Stimulated activated effector memory CD8-positive, alpha-beta T cell treated with anti-CD3 and anti-CD28 coated beads, Interleukin-12 subunit alpha, Interleukin-12 subunit beta, amount 100 ng/mL, for 72 hours (primary cell): ENCODE measurements around the gene R3HDML.
"Not testable (repeated sequence)": the region's sequence is repeated elsewhere in the genome, so short reads cannot be mapped to it uniquely, and the experiment has no call there.

Experiments
- ATAC-seq: fragments of 150-1000 bp; cut with Tn5 transposase; 2 replicates; pipeline ENCODE4 v1.10.0; 2021
- DNase-seq, 2 donors: peaks; one replicate each; pipeline ENCODE4 v3.0.0; 2021 to 2022; ENCODE audit warnings: low spot score in 2 of 2
- H3K27ac Mint-ChIP-seq: one replicate; pipeline ENCODE4 v1.8.0; 2022; ENCODE audit warnings: mild to moderate bottlenecking, mixed read lengths
- H3K36me3 Mint-ChIP-seq: one replicate; pipeline ENCODE4 v1.8.0; 2022; ENCODE audit warnings: mild to moderate bottlenecking, mixed read lengths
- H3K4me1 Mint-ChIP-seq: one replicate; pipeline ENCODE4 v1.8.0; 2022; ENCODE audit warnings: mixed read lengths
- H3K4me3 Mint-ChIP-seq: one replicate; pipeline ENCODE4 v1.8.0; 2022; ENCODE audit warnings: mild to moderate bottlenecking, mixed read lengths
- H3K9me3 Mint-ChIP-seq: one replicate; pipeline ENCODE4 v1.8.0; 2022; ENCODE audit warnings: mixed read lengths

The R3HDML gene

DNA sequence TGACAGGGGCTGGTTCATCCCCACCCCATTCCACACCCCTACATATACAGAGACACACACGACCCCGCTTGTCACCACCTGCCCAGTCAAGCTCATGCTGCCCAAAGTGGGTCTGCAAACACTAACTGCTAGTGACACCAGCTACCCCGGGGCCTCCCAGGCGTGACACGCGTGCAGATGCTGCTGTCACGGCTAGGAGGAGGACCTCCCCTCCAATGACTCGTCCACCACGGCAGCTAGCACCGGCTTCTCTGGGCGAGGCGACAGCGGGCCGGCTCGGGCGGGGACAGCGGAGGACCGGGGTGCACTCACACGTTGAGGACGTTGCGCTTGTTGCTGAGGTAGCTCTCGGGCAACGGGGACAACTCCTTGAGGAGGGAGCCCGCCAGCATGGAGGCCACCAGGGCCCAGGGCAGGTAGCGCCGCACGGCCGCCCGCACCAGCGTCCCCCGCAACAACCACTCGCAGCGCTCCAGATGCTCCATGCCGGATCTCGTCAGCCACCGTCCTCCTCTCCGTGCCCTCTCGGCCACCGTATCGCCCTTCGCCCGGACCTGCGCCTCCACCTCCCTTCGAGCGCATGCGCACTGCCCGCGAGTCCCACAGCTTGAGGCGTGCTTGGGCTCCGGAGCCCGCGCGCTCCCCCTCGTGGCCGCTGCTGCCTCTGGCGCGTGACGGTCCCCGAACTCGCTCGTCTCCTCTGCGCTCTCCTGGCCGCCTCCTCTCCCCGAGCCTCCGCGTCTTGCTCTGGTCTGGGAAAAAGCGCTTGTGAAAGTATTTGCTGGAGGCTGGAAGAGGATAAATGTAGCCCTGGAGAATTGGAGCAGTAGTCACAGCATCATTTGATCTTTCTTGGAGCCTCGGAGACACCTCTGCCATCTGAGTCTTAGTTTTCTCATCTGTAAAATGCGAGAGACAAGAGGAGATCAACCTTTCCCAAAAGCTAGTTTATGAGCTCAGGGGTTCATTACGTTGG lies 25.9 kb upstream of the R3HDML start, which contains the start of gene FITM2:
Gene FITM2 (minus strand): TSS at position 539 of the 976 bp plus-strand sequence. CDS start 54 bp downstream, at position 485.
- peak; percentile 95 for ATAC-seq
- H3K4me3 Mint-ChIP-seq = peak within 1 kb of the TSS; percentile 84
- H3K4me1 Mint-ChIP-seq = peaks cover 23% of the 10 kb centered on the region
- peaks cover 20% of the 10 kb centered on the region for H3K36me3 Mint-ChIP-seq
- H3K27ac Mint-ChIP-seq = peak within 1 kb of the TSS; percentile 97
- peak; percentile 97 to 99 for DNase-seq
- H3K9me3 Mint-ChIP-seq = no peaks in the 10 kb centered on the region

DNA sequence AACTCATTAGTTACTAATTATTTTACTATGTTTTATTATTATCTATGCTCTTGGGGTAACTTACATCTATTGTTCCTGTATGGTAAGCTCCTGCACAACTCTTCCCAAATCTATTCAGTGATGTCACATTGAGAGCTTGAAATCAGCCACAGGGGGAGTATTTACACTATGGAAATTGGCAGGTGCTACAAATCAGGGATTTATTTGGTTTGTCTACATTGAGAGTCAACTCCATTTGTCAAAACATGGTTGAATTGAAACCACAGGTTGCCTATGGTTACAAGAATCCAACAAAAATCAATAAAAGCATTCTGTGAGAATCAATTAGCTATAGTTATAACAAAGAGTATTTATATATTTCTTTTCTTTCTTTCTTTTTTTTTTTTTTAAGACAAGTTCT lies 22.0 kb upstream of the R3HDML start:
- Mint-ChIP-seq H3K27ac (no peak overlapping the region), H3K36me3 (peaks cover 20% of the 10 kb centered on the region), H3K4me3 (no peak overlapping the region), H3K9me3 (no peaks in the 10 kb centered on the region), H3K4me1 (peaks cover 14% of the 10 kb centered on the region)
- DNase-seq (no peak), ATAC-seq (no peak)

DNA sequence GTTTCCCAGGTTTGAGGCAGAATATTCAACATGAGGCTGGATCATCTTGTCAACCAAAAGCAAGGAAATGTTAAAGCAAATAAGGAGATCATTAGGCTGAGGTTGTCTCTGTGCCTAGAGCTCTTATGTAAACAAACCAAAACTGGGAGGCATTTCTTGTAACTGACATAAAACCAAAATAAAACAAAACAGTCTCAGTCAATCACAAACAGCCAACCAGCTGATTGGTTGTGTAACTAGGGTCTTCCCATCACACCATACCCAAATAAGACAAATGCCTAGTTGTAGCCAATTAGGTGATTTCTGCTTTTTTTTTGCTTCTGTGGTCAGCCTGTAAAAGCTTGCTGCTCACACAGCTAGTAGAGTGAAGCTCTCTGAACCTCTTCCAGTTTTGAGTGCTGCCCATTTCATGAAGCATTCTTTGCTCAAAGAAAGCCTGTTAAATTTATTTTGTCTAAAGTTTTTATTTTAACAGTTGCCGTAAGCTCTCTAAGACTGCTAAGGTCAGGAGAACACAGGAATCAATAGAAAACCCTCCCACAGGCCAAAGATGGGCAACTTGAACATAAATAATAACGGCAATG lies 16.9 kb upstream of the R3HDML start:
- Mint-ChIP-seq H3K27ac (no peak overlapping the region), H3K9me3 (no peaks in the 10 kb centered on the region), H3K36me3 (no peaks in the 10 kb centered on the region), H3K4me3 (no peak overlapping the region), H3K4me1 (no peaks in the 10 kb centered on the region)
- ATAC-seq = no peak
- DNase-seq = no peak

DNA sequence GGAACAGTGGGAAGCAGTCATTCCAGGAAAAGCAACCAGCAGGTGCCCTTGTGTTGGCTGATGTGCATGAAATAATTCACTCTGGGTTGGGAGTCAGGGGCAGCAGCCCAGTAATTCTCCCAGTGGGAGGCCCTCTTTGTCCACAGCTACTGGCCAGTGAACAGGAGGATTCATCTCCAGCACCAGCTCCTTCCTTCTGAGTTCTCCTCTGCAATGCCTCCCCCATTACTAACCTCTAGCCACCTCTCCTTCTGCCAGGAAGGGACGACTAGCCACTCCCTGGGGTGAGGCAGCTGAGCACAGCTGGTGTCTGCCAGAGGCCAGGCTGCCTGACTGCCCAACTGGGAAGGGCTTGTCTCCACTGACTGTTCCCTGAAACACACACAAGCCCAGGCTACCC lies 12.5 kb upstream of the R3HDML start:
- no peaks in the 10 kb centered on the region for H3K9me3 Mint-ChIP-seq
- DNase-seq = no peak
- ATAC-seq = peak; percentile 24
- H3K27ac Mint-ChIP-seq = no peak overlapping the region
- H3K4me1 Mint-ChIP-seq = peaks cover 6% of the 10 kb centered on the region
- H3K36me3 Mint-ChIP-seq = peaks cover 5% of the 10 kb centered on the region
- no peak overlapping the region for H3K4me3 Mint-ChIP-seq

DNA sequence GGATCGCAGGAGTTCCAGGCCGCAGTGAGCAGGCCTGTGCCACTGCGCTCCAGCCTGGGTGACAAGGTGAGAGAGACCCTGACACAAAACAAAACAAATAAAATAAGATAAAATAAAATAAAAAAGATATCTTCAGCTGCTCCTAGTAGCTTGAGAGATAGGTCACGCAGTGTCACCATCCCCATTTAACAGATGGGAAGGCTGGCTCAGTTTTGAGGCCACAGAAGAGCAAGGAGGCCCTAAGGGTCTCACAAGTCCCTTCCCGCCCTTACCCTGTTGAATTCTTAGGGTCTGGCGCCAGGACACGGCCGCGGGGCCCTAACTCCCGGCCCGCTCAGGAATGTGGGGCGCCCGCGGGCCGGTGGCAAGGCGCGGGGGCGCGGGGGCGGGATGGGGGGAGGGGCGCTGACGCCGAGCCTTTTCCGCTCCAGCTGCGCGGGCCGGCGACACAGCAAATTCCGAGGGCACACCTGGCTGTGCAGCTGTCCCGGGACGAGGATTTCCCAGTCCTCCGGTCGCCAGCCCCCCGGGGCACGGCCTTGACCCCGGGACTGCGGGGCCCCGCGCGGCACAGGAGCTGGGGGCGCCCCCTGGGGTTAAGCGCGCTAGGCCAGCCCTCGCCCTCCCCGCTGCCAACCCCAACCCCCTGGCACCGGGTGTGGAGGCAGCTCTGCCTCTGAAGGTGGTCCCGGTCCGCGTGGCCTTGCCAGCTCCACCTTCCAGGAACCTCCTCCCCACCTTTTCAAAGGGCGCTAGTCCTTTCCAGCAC lies 10.3 kb upstream of the R3HDML start:
- ATAC-seq = peak; percentile 60
- Mint-ChIP-seq H3K36me3 (peaks cover 5% of the 10 kb centered on the region), H3K4me3 (peak overlapping the region; percentile 46), H3K27ac (no peak overlapping the region), H3K4me1 (peaks cover 6% of the 10 kb centered on the region), H3K9me3 (no peaks in the 10 kb centered on the region)
- no peak for DNase-seq

DNA sequence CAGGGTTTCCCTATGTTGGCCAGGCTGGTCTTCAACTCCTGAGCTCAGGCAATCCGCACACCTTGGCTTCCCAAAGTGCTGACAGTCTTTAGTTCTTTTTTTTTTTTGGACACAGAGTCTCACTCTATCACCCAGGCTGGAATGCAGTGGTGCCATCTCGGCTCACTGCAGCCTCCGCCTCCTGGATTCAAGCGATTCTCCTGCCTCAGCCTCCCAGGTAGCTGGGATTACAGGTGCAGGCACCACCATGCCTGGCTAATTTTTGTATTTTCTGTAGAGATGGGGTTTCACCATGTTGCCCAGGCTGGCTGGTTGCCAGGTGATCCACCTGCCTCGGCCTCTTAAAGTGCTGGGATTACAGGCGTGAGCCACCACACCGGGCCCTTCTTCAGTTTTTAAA lies 9.1 kb upstream of the R3HDML start:
- ATAC-seq, DNase-seq, H3K36me3 Mint-ChIP-seq, H3K9me3 Mint-ChIP-seq, H3K4me1 Mint-ChIP-seq: not testable (repeated sequence)
- peak overlapping the region; percentile 79 for H3K27ac Mint-ChIP-seq
- peak overlapping the region; percentile 46 for H3K4me3 Mint-ChIP-seq

DNA sequence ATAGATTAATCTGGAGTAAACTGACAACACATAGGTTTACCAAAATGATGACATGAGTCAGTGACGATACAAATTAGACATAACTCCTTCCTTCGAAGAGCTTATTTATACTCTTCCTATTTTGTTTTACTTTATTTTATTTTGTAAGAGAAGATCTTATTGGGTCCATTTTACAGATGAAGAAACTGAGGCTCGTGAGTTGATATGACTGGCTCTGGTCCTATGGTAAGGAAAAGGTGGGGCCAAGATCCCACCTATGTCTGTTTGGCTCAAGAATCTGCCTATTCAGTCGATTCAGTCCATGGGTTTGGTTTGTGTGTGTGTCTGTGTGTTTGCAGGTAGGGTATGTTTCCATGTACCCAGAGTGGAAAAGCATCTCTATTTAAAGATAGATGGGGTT lies 8.4 kb upstream of the R3HDML start:
- no peak for ATAC-seq

DNA sequence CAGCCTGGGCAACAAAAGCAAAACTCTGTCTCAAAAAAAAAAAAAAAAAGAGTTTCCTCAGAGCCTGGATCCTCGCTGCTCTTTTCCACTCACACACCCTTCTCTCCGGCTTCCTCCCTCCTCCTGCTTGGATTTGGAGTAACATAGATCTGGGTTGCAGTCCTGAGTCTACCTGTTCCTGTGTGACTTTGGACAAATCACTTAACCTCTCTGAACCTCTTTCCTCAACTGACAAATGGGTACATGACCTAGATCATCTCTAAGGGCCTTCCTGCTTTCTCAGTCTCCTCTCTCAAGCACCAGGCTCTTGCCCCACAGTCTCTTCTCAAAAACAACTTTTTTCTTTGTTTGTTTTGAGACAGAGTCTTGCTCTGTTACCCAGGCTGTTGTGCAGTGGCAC lies 5.6 kb upstream of the R3HDML start:
- DNase-seq (no peak), ATAC-seq (no peak)
- peaks cover 5% of the 10 kb centered on the region for H3K36me3 Mint-ChIP-seq

More for the DNA sequence above, 8.4 kb upstream of the R3HDML start:
- H3K36me3 Mint-ChIP-seq = peaks cover 5% of the 10 kb centered on the region
- H3K9me3 Mint-ChIP-seq = no peaks in the 10 kb centered on the region
- no peak overlapping the region for H3K4me3 Mint-ChIP-seq
- H3K27ac Mint-ChIP-seq = no peak overlapping the region
- no peak for DNase-seq
- peaks cover 6% of the 10 kb centered on the region for H3K4me1 Mint-ChIP-seq

DNA sequence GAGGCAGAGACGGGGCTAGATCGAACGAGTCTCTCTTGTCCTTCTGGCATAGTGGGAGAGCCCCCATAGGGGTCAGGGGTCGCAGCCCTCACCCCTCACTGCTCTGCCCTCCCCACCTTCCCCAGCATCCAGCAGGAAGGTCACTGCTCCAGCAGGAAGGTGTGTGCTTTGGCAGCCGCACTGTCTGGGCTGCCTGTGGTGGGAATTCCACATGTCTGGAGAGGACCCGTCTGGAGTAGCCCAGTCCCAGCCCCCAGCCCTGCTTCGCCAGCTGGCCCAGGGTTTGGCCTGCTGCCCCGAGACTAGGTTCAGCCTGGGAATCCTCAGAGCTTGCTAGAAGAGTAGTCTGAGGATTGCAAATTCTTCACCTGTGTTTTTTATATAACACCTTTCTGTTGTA lies 2.5 kb upstream of the R3HDML start:
- H3K36me3 Mint-ChIP-seq = no peaks in the 10 kb centered on the region
- H3K9me3 Mint-ChIP-seq = no peaks in the 10 kb centered on the region
- no peak overlapping the region for H3K4me3 Mint-ChIP-seq
- H3K4me1 Mint-ChIP-seq = peaks cover 6% of the 10 kb centered on the region
- H3K27ac Mint-ChIP-seq = no peak overlapping the region
- DNase-seq (no peak), ATAC-seq (peak; percentile 31)

More for the DNA sequence above, 5.6 kb upstream of the R3HDML start:
- no peak overlapping the region for H3K27ac Mint-ChIP-seq
- no peaks in the 10 kb centered on the region for H3K9me3 Mint-ChIP-seq
- H3K4me3 Mint-ChIP-seq = no peak overlapping the region
- H3K4me1 Mint-ChIP-seq = peaks cover 7% of the 10 kb centered on the region

DNA sequence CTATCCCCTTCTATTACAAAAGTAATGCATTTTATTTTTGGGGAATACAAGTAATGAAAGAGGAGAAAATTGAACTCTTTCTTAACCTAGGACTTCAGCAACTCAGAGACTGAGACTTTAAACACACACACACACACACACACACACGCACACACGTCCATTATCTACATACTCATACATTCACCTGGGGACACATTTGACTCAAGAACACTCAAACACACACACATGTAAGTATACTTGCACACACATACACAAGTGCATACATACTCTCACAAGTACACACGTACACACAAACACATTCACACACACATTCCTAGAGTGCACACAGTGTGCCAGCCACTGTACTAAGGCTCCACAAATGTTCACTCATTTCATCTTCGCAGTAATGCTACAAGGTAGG lies 2.1 kb upstream of the R3HDML start:
- Mint-ChIP-seq H3K4me1 (peaks cover 6% of the 10 kb centered on the region), H3K36me3 (no peaks in the 10 kb centered on the region), H3K9me3 (no peaks in the 10 kb centered on the region), H3K27ac (no peak overlapping the region), H3K4me3 (no peak overlapping the region)
- ATAC-seq (no peak), DNase-seq (no peak)

DNA sequence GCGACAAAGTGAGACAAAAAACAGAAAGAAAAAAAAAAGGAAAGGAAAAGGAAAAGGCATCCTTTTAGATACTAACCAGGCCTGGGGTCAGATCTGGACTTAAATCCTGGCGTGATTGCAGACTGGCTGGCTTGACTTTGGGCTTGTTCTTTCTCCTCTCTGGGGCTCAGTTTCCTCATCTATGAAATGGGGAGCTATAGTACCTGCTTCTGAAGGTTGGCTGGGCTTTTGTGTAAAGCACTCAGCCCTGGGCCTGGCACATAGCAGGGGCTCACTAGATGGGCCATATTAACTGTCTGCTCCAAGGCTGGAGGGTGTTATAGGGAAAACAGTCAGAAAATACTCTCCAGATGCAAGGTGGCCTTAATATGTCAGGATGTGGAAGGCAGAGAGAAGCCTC lies 1.2 kb upstream of the R3HDML start:
- no peak for DNase-seq
- ATAC-seq = no peak

DNA sequence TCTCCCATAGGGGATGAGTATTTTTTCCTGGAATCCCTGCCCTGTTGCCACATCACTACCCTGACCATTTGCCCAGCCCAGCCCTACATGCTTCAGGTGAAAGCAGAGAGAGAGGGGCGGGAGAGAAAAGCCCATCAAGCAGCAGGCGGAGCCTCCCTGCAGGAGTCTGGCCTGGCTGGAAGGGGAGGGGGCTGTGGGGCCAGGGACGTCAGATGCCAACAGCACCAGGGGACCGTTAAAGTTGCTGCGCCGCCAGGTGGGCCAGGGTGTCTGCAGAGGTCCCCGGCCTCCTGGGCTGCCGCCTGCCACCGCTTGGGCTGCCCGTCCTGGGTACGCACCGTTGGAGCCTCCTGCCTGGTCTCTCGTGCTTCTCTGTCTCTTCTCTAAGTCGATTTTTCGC lies 757 bp upstream of the R3HDML start:
- Mint-ChIP-seq H3K4me3 (no peak overlapping the region), H3K9me3 (no peaks in the 10 kb centered on the region), H3K36me3 (no peaks in the 10 kb centered on the region), H3K27ac (no peak overlapping the region), H3K4me1 (peaks cover 6% of the 10 kb centered on the region)
- no peak for DNase-seq
- no peak for ATAC-seq

More for the DNA sequence above, 1.2 kb upstream of the R3HDML start:
- Mint-ChIP-seq H3K36me3 (no peaks in the 10 kb centered on the region), H3K27ac (no peak overlapping the region), H3K9me3 (no peaks in the 10 kb centered on the region), H3K4me3 (no peak overlapping the region), H3K4me1 (peaks cover 6% of the 10 kb centered on the region)

DNA sequence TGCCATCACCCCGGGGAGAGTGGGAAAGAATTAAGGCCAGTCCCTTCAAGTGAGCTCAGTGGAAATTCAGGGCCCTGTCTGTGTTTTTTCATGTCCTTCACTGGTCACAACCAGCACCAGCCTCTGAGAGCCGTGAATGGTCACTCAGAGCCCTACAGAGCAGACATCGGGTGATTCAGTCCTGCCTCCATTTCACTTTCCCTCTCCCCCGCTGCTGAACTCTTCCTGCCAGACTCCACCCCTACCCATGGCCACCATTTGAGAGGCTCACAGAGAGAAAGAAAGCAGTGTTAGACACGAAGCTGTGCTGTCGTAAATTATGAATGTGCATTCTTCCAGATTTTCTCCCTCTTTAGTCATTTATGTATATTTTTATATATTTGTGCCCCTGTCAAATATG lies 5.4 kb downstream of the R3HDML start:
- Mint-ChIP-seq H3K36me3 (no peaks in the 10 kb centered on the region), H3K4me3 (no peak overlapping the region), H3K4me1 (no peaks in the 10 kb centered on the region), H3K27ac (no peak overlapping the region), H3K9me3 (no peaks in the 10 kb centered on the region)
- DNase-seq = no peak
- ATAC-seq = no peak

DNA sequence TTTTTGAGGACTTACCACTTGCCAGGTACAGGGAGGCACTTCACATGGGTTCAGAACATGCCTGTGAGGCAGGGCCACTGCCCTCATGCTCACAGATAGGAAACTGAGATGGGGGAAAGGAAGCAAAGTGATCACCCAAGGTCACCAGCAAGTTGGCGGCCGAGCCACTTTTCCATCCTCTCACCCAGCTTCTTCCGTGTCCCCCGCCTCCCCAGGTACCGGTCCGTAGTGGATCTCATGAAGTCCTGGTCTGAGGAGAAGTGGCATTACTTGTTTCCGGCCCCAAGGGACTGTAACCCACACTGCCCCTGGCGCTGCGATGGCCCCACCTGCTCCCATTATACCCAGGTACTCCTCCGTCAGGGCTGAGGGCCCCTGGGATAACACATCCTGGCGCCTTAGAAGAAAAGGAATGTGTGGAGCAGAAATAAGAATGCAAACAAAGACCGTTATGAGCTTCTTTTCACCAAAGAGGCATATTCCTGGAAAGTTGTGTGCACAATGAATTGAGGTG lies 6.4 kb downstream of the R3HDML start:
- Mint-ChIP-seq H3K9me3 (no peaks in the 10 kb centered on the region), H3K4me1 (no peaks in the 10 kb centered on the region), H3K27ac (no peak overlapping the region), H3K4me3 (no peak overlapping the region), H3K36me3 (no peaks in the 10 kb centered on the region)
- ATAC-seq = no peak
- no peak for DNase-seq

DNA sequence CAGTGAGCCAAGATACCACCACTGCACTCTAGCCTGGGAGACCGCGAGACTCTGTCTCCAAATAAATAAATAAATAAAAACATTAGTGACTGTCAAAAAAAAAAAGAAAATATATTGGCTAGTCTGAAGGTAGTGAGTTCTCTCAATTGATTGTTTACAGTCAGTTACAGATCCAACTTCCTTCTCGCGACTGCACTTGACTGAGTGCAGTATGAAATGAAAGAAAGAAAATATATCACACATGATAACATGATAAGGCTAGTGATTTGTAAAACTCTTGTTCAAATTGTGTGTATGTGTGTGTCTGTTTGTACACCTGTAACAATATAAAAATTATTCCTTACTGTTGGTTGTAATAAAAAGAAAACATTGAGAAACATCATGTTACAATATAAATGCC lies 7.9 kb downstream of the R3HDML start:
- no peaks in the 10 kb centered on the region for H3K36me3 Mint-ChIP-seq
- H3K27ac Mint-ChIP-seq = no peak overlapping the region
- no peak for ATAC-seq
- H3K4me3 Mint-ChIP-seq = no peak overlapping the region
- no peak for DNase-seq
- H3K9me3 Mint-ChIP-seq = no peaks in the 10 kb centered on the region
- H3K4me1 Mint-ChIP-seq = no peaks in the 10 kb centered on the region
